NCI-H1436 (cell line): ENCODE data around the gene TTBK2.
"Not testable (repeated sequence)": the region's sequence is repeated elsewhere in the genome, so short reads cannot be mapped to it uniquely, and the experiment has no call there.

ENCODE experiments used
- DNase-seq: peaks from one replicate; lab custom pipeline; 2025; lab: John Stamatoyannopoulos, UW

The TTBK2 gene

DNA sequence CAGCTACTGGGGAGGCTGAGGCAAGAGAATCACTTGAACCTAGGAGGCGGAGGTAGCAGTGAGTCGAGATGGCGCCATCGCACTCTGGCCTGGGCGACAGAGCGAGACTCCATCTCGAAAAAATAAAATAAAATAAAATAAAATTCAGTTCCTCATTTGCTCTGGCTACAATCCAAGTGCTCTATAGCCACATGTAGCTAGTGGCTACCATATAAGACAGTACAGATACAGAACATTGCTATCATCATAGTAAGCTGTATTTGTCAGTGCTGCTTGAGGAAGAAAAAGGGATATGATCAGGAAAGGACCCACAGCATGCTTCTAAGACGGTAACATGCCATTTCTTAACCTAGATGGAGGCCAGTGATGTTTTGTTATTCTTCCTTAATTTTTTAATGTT lies 95.0 kb downstream of the TTBK2 start:
- DNase-seq = no peak

DNA sequence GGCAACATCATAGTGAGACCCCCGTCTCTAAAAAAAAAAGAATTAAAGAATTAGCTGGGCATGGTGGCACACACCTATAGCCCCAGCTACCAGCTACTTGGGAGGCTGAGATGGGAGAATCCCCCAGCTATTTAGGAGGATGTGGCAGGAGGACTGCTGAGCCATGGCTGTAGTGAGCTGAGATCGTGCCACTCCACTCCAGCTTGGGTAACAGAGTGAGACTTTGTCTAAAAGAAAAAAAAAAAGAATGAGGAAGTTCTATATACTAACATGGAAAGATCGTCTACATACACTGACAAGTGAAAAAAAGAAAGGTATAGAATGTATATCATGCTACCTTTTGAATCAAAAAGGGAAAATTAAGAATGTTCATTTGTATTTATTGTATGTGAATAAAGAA lies 99.8 kb downstream of the TTBK2 start:
- DNase-seq = no peak

DNA sequence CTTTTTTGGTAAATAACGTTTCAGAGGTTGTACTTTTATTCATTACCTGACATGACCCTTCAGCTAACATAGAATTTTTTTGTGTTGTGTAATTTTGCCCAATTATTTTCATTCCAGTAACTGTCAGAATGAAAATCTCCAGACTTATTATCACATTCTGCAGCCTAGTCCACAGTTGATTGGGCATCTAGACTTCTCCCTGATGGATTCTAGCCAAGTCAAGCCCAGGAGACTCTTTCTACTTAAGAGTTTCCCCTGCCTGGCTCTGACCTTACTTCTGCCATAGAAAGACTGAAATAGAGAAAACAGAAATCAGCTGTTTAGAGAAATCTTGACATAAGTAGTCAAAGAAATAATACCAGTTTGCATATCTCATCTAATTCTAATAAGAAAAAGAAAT lies 100.8 kb downstream of the TTBK2 start:
- DNase-seq = no peak

GRCh38 chr15:42811433-42811832 lies 109.1 kb downstream of the TTBK2 start:
- no peak for DNase-seq

DNA sequence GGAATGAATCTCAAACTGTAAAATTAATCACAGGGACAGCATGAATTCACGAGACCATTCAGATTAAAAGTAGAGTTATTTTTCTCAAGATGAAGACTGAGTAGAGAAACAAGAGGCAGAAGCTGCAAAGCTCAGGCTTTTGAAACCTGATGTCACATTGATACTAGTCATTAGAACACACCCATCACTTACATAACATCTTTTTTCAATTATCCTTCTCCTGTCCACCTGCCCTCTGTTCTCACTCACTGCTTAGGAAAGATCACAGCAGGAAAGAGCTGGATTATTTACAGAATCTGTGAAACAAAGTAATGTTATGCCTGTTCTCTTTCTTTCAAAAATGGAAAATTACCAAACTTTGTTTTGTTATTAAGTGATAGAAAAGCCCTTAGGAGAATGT lies 111.7 kb downstream of the TTBK2 start:
- no peak for DNase-seq

DNA sequence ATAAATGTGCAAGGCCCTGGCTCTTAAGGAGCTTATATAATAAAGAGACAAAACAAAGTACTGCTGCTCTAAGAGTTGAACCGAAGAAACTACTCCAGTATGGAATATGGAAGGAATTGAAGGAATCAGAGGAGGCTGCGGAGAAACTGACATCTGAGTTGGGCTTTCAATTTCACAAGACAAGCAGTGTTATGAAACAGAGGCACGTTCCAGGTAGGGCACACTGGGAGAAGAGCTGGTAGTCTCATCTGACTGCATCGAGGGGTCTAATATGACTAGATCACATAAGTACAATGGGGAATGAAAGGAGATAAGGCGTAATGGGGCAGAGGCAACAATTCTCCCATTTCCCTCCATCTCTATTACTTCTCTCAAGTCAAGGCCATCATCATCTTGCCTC lies 115.3 kb downstream of the TTBK2 start:
- no peak for DNase-seq

GRCh38 chr15:42804739-42805138 lies 115.8 kb downstream of the TTBK2 start:
- no peak for DNase-seq

GRCh38 chr15:42803436-42803835 lies 117.1 kb downstream of the TTBK2 start:
- DNase-seq = no peak

- no peak for DNase-seq
These were observed 118.4 kb downstream of the TTBK2 start for GRCh38 chr15:42802168-42802567.

- no peak for DNase-seq
These were observed 119.7 kb downstream of the TTBK2 start for GRCh38 chr15:42800731-42801474.

- no peak for DNase-seq
These were observed 121.8 kb downstream of the TTBK2 start for GRCh38 chr15:42798802-42799201.

- DNase-seq = no peak
These were observed 123.4 kb downstream of the TTBK2 start for GRCh38 chr15:42796955-42797782.

DNA sequence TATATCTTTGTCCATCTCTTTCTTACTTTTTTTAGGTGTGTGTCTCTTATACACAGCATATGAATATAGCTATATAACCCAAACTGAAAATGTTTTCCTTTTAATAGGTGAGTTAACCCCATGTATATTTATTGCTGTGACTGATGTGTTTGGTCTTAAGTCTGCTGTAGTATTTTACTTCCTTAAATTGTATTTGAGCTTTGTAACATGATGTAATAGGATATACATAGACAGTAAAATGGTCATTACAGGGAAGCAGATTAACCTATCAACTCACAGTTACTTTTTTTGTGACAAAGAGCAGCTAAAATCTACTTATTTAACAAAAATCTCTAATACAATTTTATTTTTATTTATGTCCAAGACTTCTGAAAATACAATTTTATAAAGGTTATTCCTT lies 131.9 kb downstream of the TTBK2 start:
- DNase-seq = no peak

DNA sequence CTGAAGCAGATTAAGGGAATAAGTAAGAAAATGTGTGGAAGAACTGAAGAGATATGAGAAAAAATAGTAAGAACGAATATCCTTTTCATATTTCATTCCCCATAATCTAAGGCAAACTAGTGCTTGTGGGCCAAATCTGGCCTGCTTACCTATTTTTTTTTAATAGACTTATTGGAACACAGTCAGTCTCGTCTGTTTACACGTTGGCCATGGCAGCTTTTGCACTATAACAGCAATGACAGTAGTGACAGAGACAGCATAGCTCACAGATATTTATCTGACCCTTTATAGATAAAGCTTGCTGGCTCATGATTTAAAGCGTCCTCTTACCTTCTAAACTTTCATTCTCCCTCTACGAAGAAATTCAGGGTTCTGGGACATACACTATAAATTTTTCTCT lies 133.6 kb downstream of the TTBK2 start:
- no peak for DNase-seq

DNA sequence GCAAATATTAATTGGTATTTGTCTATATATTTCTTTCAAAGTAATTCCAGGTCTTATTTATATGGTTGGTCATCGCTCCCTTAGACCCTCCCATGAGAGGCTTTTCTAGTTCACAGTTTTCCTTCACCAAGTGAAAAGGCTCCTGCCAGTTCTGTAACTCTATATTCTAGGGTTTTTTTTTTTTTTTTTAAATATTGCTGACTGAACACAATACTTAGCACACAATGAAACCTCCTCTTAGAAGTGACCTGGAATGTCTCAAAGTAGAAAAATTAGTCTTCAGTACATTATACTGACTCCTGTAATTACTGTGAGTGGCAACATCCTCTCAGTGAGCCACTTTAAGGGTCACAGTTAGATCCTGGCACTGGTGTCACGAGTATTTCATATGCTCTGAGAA lies 135.0 kb downstream of the TTBK2 start:
- DNase-seq = no peak

GRCh38 chr15:42784705-42785104 lies 135.9 kb downstream of the TTBK2 start:
- DNase-seq = no peak

DNA sequence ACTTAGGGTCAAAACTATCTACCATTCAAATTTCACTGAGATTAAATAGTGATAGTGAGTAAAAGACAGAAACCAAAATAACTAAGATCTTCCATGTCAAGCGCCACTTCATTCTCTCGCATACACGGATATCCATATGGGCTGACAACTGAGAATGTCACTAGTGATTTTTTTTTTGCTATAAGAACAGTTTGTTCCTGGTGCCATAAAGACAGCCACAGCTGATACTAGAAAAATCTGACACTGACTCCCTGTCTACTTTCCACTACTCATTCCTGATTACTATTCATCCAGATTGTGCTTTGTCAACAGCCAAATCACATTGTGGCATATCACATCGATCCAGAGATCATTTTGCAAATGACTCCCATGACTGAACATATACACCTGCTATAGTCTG lies 137.9 kb downstream of the TTBK2 start:
- DNase-seq = no peak

- no peak for DNase-seq
These were observed 145.2 kb downstream of the TTBK2 start for GRCh38 chr15:42775416-42775815.

- no peak for DNase-seq
These were observed 147.7 kb downstream of the TTBK2 start for GRCh38 chr15:42772901-42773300.

DNA sequence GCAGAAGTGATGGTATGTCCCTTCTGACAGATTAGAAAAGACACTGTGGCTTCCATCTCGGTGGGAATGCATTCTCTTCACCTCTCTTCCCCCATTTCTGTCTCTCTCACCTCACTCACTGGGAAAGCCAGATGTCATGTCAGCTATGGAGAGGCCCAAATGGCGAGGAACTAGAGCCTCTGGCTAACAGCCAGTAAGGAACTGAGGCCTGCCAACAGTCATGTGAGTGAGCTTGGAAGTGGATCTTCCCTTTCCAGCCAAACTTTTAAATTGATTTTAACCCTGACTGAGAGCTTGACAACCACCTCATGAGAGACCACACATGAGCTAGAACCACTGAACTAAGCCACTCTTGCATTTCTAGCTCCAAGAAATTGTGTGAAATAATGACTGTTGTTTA lies 148.4 kb downstream of the TTBK2 start:
- DNase-seq = no peak

DNA sequence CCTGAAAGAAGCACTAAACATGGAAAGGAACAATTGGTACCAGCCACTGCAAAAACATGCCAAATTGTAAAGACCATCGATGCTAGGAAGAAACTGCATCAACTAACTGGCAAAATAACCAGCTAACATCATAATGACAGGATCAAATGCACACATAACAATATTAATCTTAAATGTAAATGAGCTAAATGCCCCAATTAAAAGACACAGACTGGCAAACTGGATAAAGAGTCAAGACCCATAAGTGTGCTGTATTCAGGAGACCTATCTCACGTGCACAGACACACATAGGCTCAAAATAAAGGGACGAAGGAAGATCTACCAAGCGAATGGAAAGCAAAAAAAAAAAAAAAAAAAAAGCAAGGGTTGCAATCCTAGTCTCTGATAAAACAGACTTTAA lies 154.5 kb downstream of the TTBK2 start:
- not testable (repeated sequence) for DNase-seq

- not testable (repeated sequence) for DNase-seq
These were observed 156.3 kb downstream of the TTBK2 start for GRCh38 chr15:42764154-42764731.

- not testable (repeated sequence) for DNase-seq
These were observed 158.8 kb downstream of the TTBK2 start for GRCh38 chr15:42761813-42762212.
